Endothelial cell of umbilical vein (primary cell): Measurements from ENCODE around the gene PLA2G1B. TPM values are rescaled to one million over a fixed set of nuclear protein-coding genes. Genes with fewer than 3 reads are reported as not detected.

Experiments used
- BruUV-seq: library from RNA; stranded (reverse); fragments of 400-500 nt; replicated peaks from 2 replicates; lab custom pipeline; 2021; lab: Mats Ljungman, UMichigan
- CTCF ChIA-PET: fragments of 300-600, 350-600 bp; sonication (Branson Sonifier 250); formaldehyde crosslinking; loops from one replicate; lab custom pipeline; 2021; ENCODE audit warnings: antibody characterized with exemption, inconsistent platforms; lab: Charles Lee
- POLR2A ChIA-PET: fragments of 300-600, 350-600 bp; sonication (Branson Sonifier 250); formaldehyde crosslinking; loops from one replicate; lab custom pipeline; 2021; ENCODE audit warnings: antibody characterized with exemption, inconsistent platforms; lab: Charles Lee
- DNase-seq: peaks from one replicate; pipeline ENCODE4 v3.0.0-alpha.2; 2011; ENCODE audit warnings: low read depth, low spot score
- FAIRE-seq: peaks from 2 replicates; lab custom pipeline; 2011; peaks lifted over from hg19 to GRCh38; lab: Jason Lieb, UNC
- H2AFZ ChIP-seq: 2 replicates; pipeline ENCODE4 v1.6.0; 2012; ENCODE audit warnings: low read depth, low read length, control low read depth, inconsistent platforms
- H3K27ac ChIP-seq: 2 replicates; pipeline ENCODE4 v1.5.1; 2011; ENCODE audit warnings: low read depth, mild to moderate bottlenecking, control low read depth, low read length, moderate library complexity; ENCODE audit not compliant: insufficient read depth
- H3K27me3 ChIP-seq, 2 experiments: 2 replicates each; pipeline versions ENCODE4 v1.6.0 to v1.6.1; 2011; ENCODE audit warnings: low read length in 2 of 2, mixed read lengths in 1 of 2; ENCODE audit not compliant: control insufficient read depth in 2 of 2, insufficient read depth in 2 of 2
- H3K36me3 ChIP-seq, 2 experiments: 2 replicates in 1 of 2; 3 replicates in 1 of 2; pipeline ENCODE4 v1.5.1; 2011; ENCODE audit warnings: low read length in 2 of 2, mild to moderate bottlenecking in 1 of 2, moderate library complexity in 1 of 2; ENCODE audit not compliant: control insufficient read depth in 2 of 2, insufficient read depth in 2 of 2; ENCODE audit errors: extremely low read depth in 1 of 2
- H3K4me1 ChIP-seq: 3 replicates; pipeline ENCODE4 v1.5.1; 2011; ENCODE audit warnings: mild to moderate bottlenecking, low read length; ENCODE audit not compliant: control insufficient read depth, insufficient read depth; ENCODE audit errors: extremely low read depth
- H3K4me2 ChIP-seq: 2 replicates; pipeline ENCODE4 v1.6.1; 2011; ENCODE audit warnings: low read length, control low read depth, mixed read lengths; ENCODE audit not compliant: insufficient read depth
- H3K4me3 ChIP-seq, 3 experiments: fragments of 200-600 bp in 1 of 3; sonication (generic), shearing (Covaris generic) in 1 of 3; replicated peaks in 1 of 3; 2 replicates each; pipeline ENCODE4 v1.5.1; 2011 to 2016; ENCODE audit warnings: control low read depth in 3 of 3, low read length in 3 of 3, mild to moderate bottlenecking in 2 of 3, inconsistent platforms in 1 of 3, low read depth in 1 of 3, moderate library complexity in 1 of 3; ENCODE audit not compliant: insufficient read depth in 1 of 3
- H3K79me2 ChIP-seq: 2 replicates; pipeline ENCODE4 v1.6.0; 2012; ENCODE audit warnings: low read length, inconsistent platforms; ENCODE audit not compliant: control insufficient read depth, insufficient read depth
- H3K9ac ChIP-seq: replicated peaks from 2 replicates; pipeline ENCODE3; 2011; ENCODE audit warnings: low read length, control low read depth; ENCODE audit not compliant: insufficient read depth; ENCODE audit errors: extremely low read depth
- H3K9me1 ChIP-seq: replicated peaks from 3 replicates; pipeline ENCODE4 v1.6.0; 2011; ENCODE audit warnings: mild to moderate bottlenecking, low read length; ENCODE audit not compliant: control insufficient read depth, insufficient read depth; ENCODE audit errors: extremely low read depth
- H3K9me3 ChIP-seq: replicated peaks from 2 replicates; pipeline ENCODE4 v1.5.1; 2012; ENCODE audit warnings: low read length, inconsistent platforms; ENCODE audit not compliant: control insufficient read depth, insufficient read depth
- H4K20me1 ChIP-seq: replicated peaks from 2 replicates; pipeline ENCODE3; 2011; ENCODE audit warnings: mild to moderate bottlenecking, low read length; ENCODE audit not compliant: control insufficient read depth, insufficient read depth; ENCODE audit errors: extremely low read depth
- EZH2 ChIP-seq: IDR thresholded peaks from 2 replicates; pipeline ENCODE4 v1.6.1; 2012; ENCODE audit warnings: borderline replicate concordance, low read depth, mild to moderate bottlenecking, moderate library complexity, low read length, inconsistent platforms; ENCODE audit not compliant: severe bottlenecking
- FOS ChIP-seq: IDR thresholded peaks from 2 replicates; pipeline ENCODE4 v1.6.1; 2011; ENCODE audit warnings: mild to moderate bottlenecking, low read length, moderate library complexity, borderline replicate concordance; ENCODE audit not compliant: insufficient read depth
- GATA2 ChIP-seq: IDR thresholded peaks from 2 replicates; pipeline ENCODE4 v1.7.0; 2011; ENCODE audit warnings: low read depth, mild to moderate bottlenecking, moderate library complexity, mixed read lengths, low read length; ENCODE audit not compliant: insufficient read length, insufficient read depth
- JUN ChIP-seq: IDR thresholded peaks from 2 replicates; pipeline ENCODE4 v1.6.1; 2011; ENCODE audit warnings: borderline replicate concordance, low read depth; ENCODE audit not compliant: insufficient read length, insufficient read depth
- MAX ChIP-seq: IDR thresholded peaks from 2 replicates; pipeline ENCODE4 v1.6.1; 2011; ENCODE audit not compliant: insufficient read depth, insufficient read length
- POLR2A ChIP-seq: IDR thresholded peaks from 2 replicates; pipeline ENCODE4 v1.6.1; 2012; ENCODE audit warnings: low read depth, mild to moderate bottlenecking, control low read depth, low read length
- POLR2AphosphoS5 ChIP-seq: IDR thresholded peaks from 2 replicates; pipeline ENCODE4 v1.6.1; 2012; ENCODE audit warnings: low read depth, mild to moderate bottlenecking, control low read depth, low read length, moderate library complexity; ENCODE audit not compliant: insufficient read depth
- dilution Hi-C: fragments of 300-500 bp; cut with MboI; formaldehyde crosslinking; loops from one replicate; pipeline ENCODE4 v1.15.0; 2019; ENCODE audit warnings: low sequenced_read_pairs; ENCODE audit not compliant: extremely low pct_ligation_motif_present
- intact Hi-C: fragments of 100-400 bp; cut with micrococcal nuclease; formaldehyde crosslinking; loops from one replicate; pipeline ENCODE4 v1.10.0; 2022
- polyA plus RNA-seq, 4 experiments: library from polyadenylated mRNA; depleted of rRNA in 3 of 4; stranded (reverse) in 3 of 4; unstranded in 1 of 4; fragments of >200 nt; gene quantifications; 2 replicates each; pipeline versions ENCODE4 v1.2.1 to v1.2.3, GENCODE V29; 2011 to 2012; ENCODE audit warnings: missing spikeins in 1 of 4
- total RNA-seq: library from RNA; stranded (reverse); gene quantifications from 2 replicates; pipeline ENCODE4 v1.2.3, GENCODE V29; 2021
- TF ChIP-seq, protein P1 (sequence below), 2 donors: IDR thresholded peaks; 1 replicate in 1 of 2; 2 replicates in 1 of 2; pipeline ENCODE4 v1.5.1; 2011; ENCODE audit warnings: low read length in 2 of 2, mild to moderate bottlenecking in 2 of 2, moderate library complexity in 2 of 2, control low read depth in 1 of 2, inconsistent platforms in 1 of 2, low read depth in 1 of 2; ENCODE audit not compliant: insufficient read depth in 1 of 2; ENCODE audit errors: extremely low read depth in 1 of 2

PLA2G1B gene
- total and polyA plus RNA-seq, 2 donors (not counting 3 experiments of a cell fraction or from before 2014, with no cell fraction given) = not detected

GRCh38 chr12:120347766-120348165, 20.2 kb upstream of the PLA2G1B start:
- FAIRE-seq (no peak), DNase-seq (no peak)
- ChIA-PET CTCF (interaction anchor here (1.1 to 1.7 kb wide), 4 partner anchors 12 to 28 kb away, joined by 3 to 7 read pairs (median 3); no protein-coding TSS in a partner anchor), POLR2A (no interaction called here)
- no peak overlapping the region for H3K4me2 ChIP-seq
- H3K4me3 ChIP-seq = no peak overlapping the region
- dilution Hi-C loops (no loop called here), intact Hi-C loops (no loop called here)
- H3K9me1 ChIP-seq = no peaks in the 10 kb centered on the region
- BruUV-seq = no TSS peak
- no peak overlapping the region for H3K27ac ChIP-seq
- no peak overlapping the region for H2AFZ ChIP-seq
- no peaks in the 10 kb centered on the region for H3K36me3 ChIP-seq
- TF ChIP-seq EZH2 (no peak), FOS (no peak), POLR2AphosphoS5 (no peak), JUN (no peak), GATA2 (no peak), MAX (no peak), POLR2A (no peak)
- TF ChIP-seq, protein P1, sequence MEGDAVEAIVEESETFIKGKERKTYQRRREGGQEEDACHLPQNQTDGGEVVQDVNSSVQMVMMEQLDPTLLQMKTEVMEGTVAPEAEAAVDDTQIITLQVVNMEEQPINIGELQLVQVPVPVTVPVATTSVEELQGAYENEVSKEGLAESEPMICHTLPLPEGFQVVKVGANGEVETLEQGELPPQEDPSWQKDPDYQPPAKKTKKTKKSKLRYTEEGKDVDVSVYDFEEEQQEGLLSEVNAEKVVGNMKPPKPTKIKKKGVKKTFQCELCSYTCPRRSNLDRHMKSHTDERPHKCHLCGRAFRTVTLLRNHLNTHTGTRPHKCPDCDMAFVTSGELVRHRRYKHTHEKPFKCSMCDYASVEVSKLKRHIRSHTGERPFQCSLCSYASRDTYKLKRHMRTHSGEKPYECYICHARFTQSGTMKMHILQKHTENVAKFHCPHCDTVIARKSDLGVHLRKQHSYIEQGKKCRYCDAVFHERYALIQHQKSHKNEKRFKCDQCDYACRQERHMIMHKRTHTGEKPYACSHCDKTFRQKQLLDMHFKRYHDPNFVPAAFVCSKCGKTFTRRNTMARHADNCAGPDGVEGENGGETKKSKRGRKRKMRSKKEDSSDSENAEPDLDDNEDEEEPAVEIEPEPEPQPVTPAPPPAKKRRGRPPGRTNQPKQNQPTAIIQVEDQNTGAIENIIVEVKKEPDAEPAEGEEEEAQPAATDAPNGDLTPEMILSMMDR (IDR thresholded peaks at IDR 0.05; ENCODE audit: extremely low read depth in 1 of 2, insufficient read depth in 1 of 2, low read depth in 1 of 2, low read length in 2 of 2) = no peak
- H3K4me1 ChIP-seq = no peaks in the 10 kb centered on the region
- no peaks in the 10 kb centered on the region for H3K79me2 ChIP-seq
- peaks cover 3 to 9% of the 10 kb centered on the region in 2 experiments for H3K27me3 ChIP-seq
- no peaks in the 10 kb centered on the region for H3K9me3 ChIP-seq
- H3K9ac ChIP-seq = no peak overlapping the region
- no peaks in the 10 kb centered on the region for H4K20me1 ChIP-seq
